ENCODE data around the gene VPS37B.

Gene VPS37B

GRCh38 chr12:122851820-122852219, 44.1 kb downstream of the VPS37B start:
- DNase-seq = no peak

DNA sequence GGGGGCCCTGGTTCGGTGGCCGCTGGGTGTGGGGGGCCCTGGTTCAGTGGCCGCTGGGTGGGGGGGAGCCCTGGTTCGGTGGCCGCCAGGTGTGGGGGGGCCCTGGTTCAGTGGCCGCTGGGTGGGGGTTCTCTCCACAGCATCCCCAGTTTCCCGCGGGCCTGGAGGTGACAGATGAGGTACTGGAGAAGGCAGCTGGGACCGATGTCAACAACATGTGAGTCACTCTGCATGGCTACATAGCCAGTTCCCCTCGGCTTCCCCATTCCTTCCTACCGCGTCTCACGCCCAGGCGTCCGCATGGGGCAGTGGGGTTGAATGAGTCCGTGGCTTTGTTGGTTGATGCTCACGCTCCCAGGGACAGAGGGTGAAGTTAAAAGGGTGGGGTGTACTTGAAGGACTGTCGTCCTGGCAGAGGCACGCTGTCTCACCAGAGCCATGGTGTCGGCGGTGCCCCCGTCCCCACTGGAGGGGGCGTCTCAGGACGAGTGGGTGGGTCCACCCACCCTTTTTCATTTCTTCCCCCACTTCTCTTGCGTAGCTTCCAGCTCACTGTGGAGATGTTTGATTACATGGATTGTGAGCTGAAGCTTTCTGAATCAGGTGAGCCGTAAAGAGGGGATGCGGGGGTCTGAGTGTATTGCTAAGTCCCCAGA, 45.1 kb downstream of the VPS37B start:
- no peak for DNase-seq

- DNase-seq = no peak
Measured at GRCh38 chr12:122850048-122850445, 45.9 kb downstream of the VPS37B start.

- no peak for DNase-seq
Measured at GRCh38 chr12:122849352-122850047, 46.4 kb downstream of the VPS37B start.

- DNase-seq = no peak
Measured at GRCh38 chr12:122848471-122849351, 47.2 kb downstream of the VPS37B start.

GRCh38 chr12:122847921-122848421, 48.0 kb downstream of the VPS37B start:
- no peak for DNase-seq

DNA sequence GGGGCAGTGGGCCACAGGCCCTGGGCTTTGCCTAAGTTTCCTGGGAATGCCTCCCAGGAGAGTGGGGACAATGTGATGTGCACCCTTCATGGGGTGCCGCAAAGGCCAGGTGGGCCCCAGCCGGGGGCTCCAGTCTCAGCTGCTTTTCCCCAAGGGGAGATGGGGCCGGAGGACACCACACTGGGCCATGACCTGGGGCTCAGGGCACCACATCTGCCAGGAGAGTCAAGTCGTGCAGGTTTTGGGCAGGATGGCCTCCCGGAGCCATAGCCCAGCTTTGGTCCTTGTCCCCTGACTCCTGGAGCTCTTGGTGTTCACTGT, 48.4 kb downstream of the VPS37B start:
- no peak for DNase-seq

GRCh38 chr12:122846622-122847515, 49.1 kb downstream of the VPS37B start:
- DNase-seq = no peak

DNA sequence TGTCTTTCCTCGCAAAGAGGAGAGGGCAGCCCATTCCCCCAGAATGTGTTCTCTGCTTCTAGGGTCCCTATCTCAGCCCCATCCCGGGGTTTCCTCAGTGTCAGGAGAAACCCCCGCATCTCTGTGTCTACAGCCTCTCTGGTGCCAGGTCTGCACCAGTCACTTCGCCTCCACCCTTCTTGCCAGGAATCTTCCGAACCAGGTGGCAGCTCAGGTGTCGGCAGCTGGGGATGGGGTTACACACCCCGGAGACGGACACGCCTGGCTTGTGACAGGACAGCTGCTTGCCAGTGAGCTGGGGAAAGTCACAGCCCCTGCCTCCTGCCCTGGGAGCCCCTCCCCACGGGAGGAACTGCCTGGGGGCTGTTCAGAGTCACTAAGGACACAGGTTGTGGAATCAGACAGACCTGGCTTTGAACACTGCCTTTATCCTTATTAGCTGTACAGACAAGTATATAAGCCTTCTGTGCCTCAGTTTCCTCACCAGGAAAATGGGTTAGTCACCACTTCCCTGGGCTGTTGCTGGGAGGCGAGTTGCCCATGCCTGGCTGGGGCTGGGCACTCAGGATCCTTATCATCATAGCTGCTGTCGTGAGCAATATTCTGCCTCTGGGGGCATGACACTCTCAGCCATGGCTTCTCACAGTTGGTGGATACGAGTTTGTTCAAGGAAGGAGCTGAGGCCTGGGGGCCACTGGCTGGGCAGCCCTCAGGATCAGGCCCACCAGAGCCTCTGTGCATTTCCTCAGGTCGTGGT, 49.9 kb downstream of the VPS37B start:
- no peak for DNase-seq

DNA sequence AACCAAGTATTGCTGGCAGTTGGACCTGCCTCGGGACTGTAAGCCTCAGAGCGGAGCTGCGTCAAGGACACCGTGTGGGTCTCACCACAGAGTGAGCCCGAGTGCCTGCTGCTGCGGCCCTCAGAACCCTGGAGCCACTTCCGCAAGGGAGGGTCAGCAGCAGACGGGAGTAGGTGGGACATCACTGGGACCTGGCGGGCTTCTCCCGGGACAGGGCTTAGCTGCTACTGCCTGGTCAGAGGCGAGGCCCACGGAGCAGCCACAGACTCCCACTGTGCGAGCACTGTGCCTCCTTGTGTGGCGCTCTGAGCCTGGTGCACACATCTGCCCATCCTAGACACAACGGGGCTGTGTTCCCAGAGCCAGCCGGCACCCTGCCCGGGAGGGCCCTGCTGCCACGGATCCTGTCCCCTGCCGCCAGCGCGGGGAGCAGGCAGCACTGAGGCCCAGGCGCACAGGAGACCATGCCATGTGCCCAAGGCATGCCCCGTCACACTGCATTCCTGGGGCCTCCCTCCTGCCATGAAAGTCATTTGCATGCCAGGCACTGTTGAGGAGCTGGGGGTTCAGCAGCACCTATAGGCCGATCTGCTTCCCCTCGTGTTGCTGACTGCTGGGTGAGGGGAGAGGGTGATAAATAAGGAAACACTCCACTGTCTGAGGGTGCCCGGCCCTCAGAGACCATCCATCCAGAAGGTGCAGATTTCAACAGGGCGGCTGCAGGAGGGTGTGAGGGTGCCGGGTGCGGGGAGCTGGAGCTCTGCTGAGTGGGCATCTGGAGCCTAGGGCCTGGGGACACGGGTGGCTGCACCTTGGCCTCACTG, 50.7 kb downstream of the VPS37B start:
- no peak for DNase-seq

- no peak for DNase-seq
Measured at GRCh38 chr12:122844366-122844971, 51.5 kb downstream of the VPS37B start.

DNA sequence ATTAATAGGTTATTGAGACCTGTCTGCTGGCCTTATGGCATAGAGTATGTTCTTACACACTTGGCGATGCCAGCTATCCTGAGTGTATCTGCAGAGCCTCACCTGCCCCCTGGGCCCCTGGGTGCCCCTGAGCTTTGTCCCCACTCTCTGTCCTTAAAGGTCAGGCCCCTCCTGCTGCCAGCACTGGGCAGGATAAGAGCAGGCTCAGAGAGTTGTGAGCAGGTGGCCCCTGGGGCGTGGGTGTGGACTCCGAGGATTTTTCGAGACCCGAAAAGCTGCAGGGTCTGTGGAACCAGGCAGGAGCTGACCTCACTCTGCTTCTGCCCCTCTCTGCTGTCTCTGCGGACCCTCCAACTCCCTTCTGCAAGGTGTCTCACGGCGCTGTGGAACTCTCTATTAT, 52.5 kb downstream of the VPS37B start:
- DNase-seq = no peak

DNA sequence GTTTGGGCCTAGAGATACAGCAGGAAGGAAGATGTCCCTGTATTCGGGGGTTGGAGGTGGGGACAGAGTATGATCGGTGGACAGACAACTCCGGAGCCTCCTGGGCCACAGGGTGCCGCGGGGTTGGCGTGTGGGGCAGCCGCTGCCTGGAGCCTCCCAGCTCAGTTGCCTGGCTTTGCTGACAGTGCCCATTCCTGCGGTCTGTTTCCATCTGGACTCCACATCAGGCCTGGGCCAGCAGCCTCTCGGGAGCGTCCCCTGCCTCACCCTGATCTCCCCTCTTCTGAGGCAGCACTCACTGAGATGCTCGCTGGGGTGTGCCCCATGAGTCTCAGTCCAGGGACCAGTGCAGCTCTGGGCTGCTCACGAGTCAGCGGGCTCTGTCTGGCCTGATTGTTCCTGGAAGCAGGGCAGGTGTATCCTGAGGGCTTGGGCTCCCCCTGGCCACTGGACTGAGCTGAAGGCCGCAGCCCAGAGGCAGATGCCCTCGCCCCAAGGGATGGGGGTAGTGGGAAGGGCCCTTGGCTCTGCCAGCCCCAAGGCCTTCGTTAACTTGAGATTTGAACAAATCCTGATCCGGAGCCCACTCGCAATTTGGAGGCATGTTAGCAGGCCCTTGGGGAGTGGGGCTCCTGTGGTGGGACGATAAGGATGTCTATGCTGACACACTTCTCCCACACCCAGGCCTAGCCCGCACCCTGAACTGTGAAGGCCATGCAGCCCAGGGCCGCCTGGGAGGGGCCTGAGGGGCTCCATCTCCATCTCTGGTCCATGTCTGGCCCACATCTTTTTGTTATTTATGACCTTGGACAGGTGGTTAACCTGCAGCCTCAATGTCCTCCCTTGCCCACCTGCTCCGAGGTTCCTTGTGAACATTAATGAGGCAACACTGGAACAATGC, 53.2 kb downstream of the VPS37B start:
- no peak for DNase-seq

DNA sequence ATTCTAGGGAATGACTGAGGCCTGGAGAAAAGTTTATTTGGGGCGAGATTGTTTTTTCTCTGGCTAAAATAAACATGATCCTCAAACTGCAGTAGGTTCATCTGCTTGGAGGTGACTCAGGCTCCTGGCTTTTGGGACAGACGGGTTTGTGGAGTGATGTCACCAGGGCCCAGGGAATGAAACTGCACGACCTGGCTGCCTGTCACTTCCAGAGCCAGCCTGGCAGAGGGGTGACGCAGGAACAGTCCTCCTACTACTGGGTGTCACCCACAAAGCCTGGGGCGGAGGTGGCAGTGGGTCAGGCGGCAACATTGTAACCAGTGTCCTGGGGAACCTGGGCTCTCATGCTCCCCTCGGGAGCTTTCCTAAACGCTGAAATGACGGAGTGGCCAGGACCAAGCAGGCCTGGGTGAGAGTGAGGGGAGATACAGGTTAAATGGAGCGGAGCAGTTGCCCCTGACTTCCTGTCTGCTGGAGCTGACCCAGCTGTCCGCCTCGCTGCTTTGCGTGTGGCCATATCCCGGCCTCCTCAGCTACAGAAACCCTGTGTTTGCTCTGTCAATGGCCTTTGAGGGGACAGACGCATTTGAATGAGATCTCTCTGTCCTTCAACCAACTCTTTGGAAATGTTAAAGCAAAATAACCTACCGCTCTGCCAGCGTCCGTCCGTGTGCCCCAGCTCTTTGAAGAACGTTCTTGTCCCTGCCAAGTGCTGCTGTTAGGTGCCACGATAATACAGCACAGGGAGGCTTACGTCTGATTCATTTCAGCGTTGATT, 54.2 kb downstream of the VPS37B start:
- no peak for DNase-seq

DNA sequence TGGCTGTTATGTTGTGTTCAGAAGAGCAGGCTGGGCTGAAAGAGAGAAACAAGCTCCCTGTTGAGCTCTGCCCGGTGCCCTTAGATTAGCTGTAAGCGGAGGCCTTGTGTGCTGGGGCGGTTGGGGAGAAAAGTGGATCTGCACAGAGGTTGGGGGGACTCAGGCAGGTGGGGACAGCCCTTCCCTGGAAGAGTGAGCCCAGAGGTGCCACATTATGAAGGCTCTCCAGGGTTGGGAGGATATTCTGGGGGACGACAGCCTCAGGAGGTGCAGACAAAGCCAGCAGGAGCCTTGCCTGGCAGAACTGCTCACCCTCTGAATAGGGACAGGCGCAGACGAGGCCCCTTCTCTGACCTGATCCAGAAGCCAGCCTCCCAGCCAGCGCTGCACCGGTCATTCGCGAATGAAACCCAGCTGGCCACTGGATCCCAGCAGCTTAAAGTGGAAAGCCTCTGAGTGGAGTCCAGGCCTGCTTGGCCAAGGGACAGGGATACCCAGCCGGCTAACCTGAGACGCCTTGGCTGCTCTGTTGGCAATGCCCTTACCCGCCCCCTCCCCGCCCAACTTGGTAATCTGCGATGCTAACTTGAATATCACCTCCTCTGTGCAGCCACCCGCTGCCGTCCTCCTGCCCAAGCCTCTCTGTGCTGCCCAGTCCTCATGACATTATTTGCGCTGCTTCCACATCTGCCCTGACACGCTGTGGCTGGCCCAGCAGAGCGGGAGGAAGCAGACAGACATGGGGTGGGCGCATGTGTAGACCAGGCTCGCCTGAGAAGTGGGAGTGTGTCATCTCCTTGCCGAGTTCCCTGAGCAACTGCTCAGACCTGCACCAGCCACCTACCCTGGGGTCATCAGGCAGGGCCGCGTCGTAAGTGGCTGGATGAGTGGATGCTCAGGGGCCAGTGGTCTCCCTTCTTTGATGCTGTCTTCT, 55.1 kb downstream of the VPS37B start:
- no peak for DNase-seq

- no peak for DNase-seq
Measured at GRCh38 chr12:122839907-122840554, 55.9 kb downstream of the VPS37B start.

DNA sequence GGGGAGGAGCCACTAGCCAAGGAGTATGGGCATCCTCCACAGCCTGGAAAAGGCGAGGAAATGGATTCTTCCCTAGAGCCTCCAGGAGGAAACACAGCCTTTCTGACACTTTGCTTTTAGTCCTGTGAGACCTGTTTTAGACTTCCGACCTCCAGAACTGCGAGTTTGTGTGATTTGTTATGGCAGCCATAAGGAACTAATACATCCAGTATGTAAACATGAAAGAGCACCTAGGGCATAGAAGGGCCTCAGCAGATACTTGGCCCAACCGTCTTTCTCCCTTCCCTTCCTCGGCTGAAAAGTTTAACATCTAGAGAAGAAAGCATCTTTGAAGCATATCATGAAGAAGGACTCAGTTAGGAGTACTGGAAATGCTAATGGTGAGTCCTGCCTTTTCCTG, 57.1 kb downstream of the VPS37B start:
- DNase-seq = no peak

All from Kasumi-1 (cell line).